ENCODE measurements around the gene C22orf31. TPM values are rescaled to one million over a fixed set of nuclear protein-coding genes. Genes with fewer than 3 reads are reported as not detected.

The C22orf31 gene
- total RNA-seq, 1 experiment from 2014 or later: not detected

DNA sequence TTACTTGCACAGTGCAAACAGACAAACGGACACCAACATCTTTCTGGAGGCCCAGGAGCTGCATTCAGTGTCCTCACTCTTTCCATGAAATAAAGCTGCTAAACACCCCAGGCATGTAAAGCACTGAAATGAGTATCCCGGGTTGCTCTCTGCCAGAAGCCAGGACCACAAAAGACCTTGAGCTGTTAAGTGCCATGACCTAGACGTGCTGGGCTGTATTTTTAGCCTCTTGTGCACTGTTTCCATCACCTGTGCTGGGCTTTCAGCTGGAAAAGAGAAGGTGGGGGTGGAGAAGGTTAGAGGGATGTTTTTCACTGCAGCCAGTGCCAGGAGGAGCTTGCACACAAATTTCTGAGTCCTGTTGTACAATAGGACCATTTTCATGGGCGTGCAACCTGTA is 7.8 kb upstream of the C22orf31 start:
- DNase-seq (ENCODE audit: low read depth, low spot score): no peak
- no peak for TF ChIP-seq POLR2AphosphoS5 (IDR thresholded peaks at IDR 0.05; ENCODE audit: low read depth, low read length)
- TF ChIP-seq ZNF274 (IDR thresholded peaks at IDR 0.05; ENCODE audit: low read depth, low read length): no peak
- no peak for TF ChIP-seq EZH2phosphoT487 (IDR thresholded peaks at IDR 0.05; ENCODE audit: borderline replicate concordance)
- TF ChIP-seq EZH2 (IDR thresholded peaks at IDR 0.05): no peak
- TF ChIP-seq SP1 (IDR thresholded peaks at IDR 0.05; ENCODE audit: low read depth): no peak
- TF ChIP-seq ELF1 (IDR thresholded peaks at IDR 0.05; ENCODE audit: borderline replicate concordance, low read depth): no peak
- TF ChIP-seq CEBPB (IDR thresholded peaks at IDR 0.05; ENCODE audit: low read depth): no peak
- TF ChIP-seq, protein P1, sequence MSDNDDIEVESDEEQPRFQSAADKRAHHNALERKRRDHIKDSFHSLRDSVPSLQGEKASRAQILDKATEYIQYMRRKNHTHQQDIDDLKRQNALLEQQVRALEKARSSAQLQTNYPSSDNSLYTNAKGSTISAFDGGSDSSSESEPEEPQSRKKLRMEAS (IDR thresholded peaks at IDR 0.05): no peak
- TF ChIP-seq SRF (IDR thresholded peaks at IDR 0.05; ENCODE audit: low read depth): no peak
- TF ChIP-seq YY1 (IDR thresholded peaks at IDR 0.05; ENCODE audit: extremely low read depth, insufficient replicate concordance, low read depth, low read length): no peak
- H3K4me2 ChIP-seq (ENCODE audit: low read length): no peak overlapping the region
- H3K27me3 ChIP-seq (ENCODE audit: insufficient read depth, low read length): no peaks in the 10 kb centered on the region
- POLR2A ChIA-PET: no interaction called here
- no TSS peak for BruUV-seq (replicated peaks)
- H2AFZ ChIP-seq (ENCODE audit: low read depth, low read length, poor library complexity, severe bottlenecking): no peak overlapping the region
- H3K4me1 ChIP-seq (ENCODE audit: control insufficient read depth in 1 of 2, insufficient read depth in 2 of 2, low read length in 2 of 2): peaks cover 11 to 32% of the 10 kb centered on the region in 2 experiments
- intact Hi-C loops (cut with micrococcal nuclease): no loop called here
- no peaks in the 10 kb centered on the region for H3K79me2 ChIP-seq (ENCODE audit: insufficient read depth, low read length)
- H4K20me1 ChIP-seq (ENCODE audit: insufficient read depth): no peaks in the 10 kb centered on the region
- CTCF ChIA-PET: interaction anchor here (1.0 kb wide), 1 partner anchor 85 kb away, joined by 3 read pairs; no protein-coding TSS in a partner anchor
- H3K9me3 ChIP-seq (ENCODE audit: control insufficient read depth in 1 of 2, insufficient read depth in 1 of 2, low read depth in 1 of 2, low read length in 2 of 2): no peaks in the 10 kb centered on the region
- no peak overlapping the region for H3K9ac ChIP-seq (ENCODE audit: low read length)
- no peaks in the 10 kb centered on the region for H3K36me3 ChIP-seq (ENCODE audit: control insufficient read depth in 1 of 2, insufficient read depth in 2 of 2, low read length in 2 of 2)
- RAD21 ChIA-PET (ENCODE audit: low non-redundant PET in 1 of 2, low total read pairs in 2 of 2, uncharacterized antibody in 2 of 2, unreplicated experiment in 2 of 2): no interaction called here
- no peak for ATAC-seq
- H3K27ac ChIP-seq (ENCODE audit: low read depth, low read length): no peak overlapping the region
- no peak overlapping the region for H3K4me3 ChIP-seq (replicated peaks in 1 of 2; ENCODE audit: low read depth in 1 of 2, low read length in 2 of 2)
- H3K9me2 ChIP-seq (ENCODE audit: insufficient read depth): no peaks in the 10 kb centered on the region

DNA sequence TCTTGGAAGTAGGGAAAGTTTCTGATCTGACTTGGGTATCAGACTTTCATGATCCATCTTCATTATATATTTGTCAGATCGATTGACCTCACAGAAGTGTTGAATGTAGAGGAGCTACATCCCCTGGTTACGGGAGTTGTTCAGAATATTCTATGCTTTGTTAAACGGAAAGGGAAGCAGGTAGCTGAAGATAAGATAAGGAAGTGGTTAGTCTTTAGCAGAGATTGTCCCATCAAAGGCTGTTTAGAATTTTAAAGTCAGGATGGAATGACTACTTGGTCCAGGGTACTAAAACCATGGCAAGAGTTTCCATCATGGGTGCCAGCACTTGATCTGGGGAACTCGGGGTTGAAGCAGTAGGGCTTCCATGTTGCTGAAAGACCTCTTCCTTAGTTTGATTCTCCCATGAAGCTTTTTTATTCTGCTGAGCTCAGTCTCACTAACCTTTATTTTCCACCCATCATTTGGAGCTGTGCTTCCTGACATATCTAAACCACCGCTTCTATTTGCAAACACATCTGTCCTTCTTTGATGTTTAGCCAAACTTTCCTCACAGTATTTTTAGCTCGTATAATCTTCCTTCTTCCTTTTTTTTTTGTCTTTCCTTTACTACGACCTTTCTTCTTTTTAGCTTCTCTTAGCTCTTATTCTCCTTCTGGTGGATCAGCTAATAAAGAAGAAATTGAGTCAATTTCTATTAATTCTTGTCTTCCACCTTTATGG is 4.0 kb upstream of the C22orf31 start:
- Histone ChIP-seq H3K9me3 (ENCODE audit: control insufficient read depth in 1 of 2, insufficient read depth in 1 of 2, low read depth in 1 of 2, low read length in 2 of 2) (no peaks in the 10 kb centered on the region), H3K79me2 (ENCODE audit: insufficient read depth, low read length) (no peaks in the 10 kb centered on the region), H3K4me3 (replicated peaks in 1 of 2; ENCODE audit: low read depth in 1 of 2, low read length in 2 of 2) (no peak overlapping the region), H3K4me2 (ENCODE audit: low read length) (no peak overlapping the region), H3K9me2 (ENCODE audit: insufficient read depth) (no peaks in the 10 kb centered on the region), H3K36me3 (ENCODE audit: control insufficient read depth in 1 of 2, insufficient read depth in 2 of 2, low read length in 2 of 2) (no peaks in the 10 kb centered on the region), H2AFZ (ENCODE audit: low read depth, low read length, poor library complexity, severe bottlenecking) (no peak overlapping the region), H4K20me1 (ENCODE audit: insufficient read depth) (no peaks in the 10 kb centered on the region), H3K27me3 (ENCODE audit: insufficient read depth, low read length) (no peaks in the 10 kb centered on the region), H3K27ac (ENCODE audit: low read depth, low read length) (no peak overlapping the region), H3K9ac (ENCODE audit: low read length) (no peak overlapping the region), H3K4me1 (ENCODE audit: control insufficient read depth in 1 of 2, insufficient read depth in 2 of 2, low read length in 2 of 2) (peaks cover 0 to 4% of the 10 kb centered on the region in 2 experiments; a peak in 2 of 4 replicates)
- DNase-seq (ENCODE audit: low read depth, low spot score): no peak
- CTCF ChIA-PET: no interaction called here
- BruUV-seq (replicated peaks): no TSS peak
- intact Hi-C loops (cut with micrococcal nuclease): no loop called here
- TF ChIP-seq RAD21 (IDR thresholded peaks at IDR 0.05; ENCODE audit: low read depth): no peak
- no peak for TF ChIP-seq POLR2AphosphoS5 (IDR thresholded peaks at IDR 0.05; ENCODE audit: low read depth, low read length)
- RAD21 ChIA-PET (ENCODE audit: low non-redundant PET in 1 of 2, low total read pairs in 2 of 2, uncharacterized antibody in 2 of 2, unreplicated experiment in 2 of 2): no interaction called here
- no peak for ATAC-seq
- POLR2A ChIA-PET: no interaction called here

Measured in HCT116 (cell line).